K562 (cell line): ENCODE results near the gene ZNF512B. TPM values are rescaled to one million over a fixed set of nuclear protein-coding genes. Genes with fewer than 3 reads are reported as not detected.

ENCODE experiments used
- ATAC-seq: fragments of 200-7000 bp; cut with Tn5 transposase; 3 replicates; pipeline ENCODE4 v1.9.1; 2020; ENCODE audit warnings: moderate library complexity
- BruUV-seq: library from RNA; stranded (reverse); fragments of 400-500 nt; replicated peaks from 2 replicates; lab custom pipeline; 2021; lab: Mats Ljungman, UMichigan
- CTCF ChIA-PET: fragments of 300-600 bp; formaldehyde crosslinking; extraction: SDS; loops from one replicate; lab custom pipeline; 2021; ENCODE audit warnings: low intra/inter-chr PET ratio; lab: Yijun Ruan, JAX
- POLR2A ChIA-PET: fragments of 300-600, 350-650 bp; sonication (Branson Sonifier 250); formaldehyde crosslinking; extraction: SDS; loops from one replicate; lab custom pipeline; 2021; ENCODE audit warnings: antibody characterized with exemption, inconsistent platforms; lab: Yijun Ruan, JAX
- DNase-seq, 4 experiments: peaks; one replicate each; pipeline versions ENCODE4 v3.0.0 to v3.0.0-alpha.2; 2011 to 2018; ENCODE audit warnings: low spot score in 3 of 4, mixed read lengths in 3 of 4; ENCODE audit errors: extremely low read depth in 1 of 4
- FAIRE-seq: peaks from 2 replicates; lab custom pipeline; 2011; peaks lifted over from hg19 to GRCh38; lab: Jason Lieb, UNC
- H2AFZ ChIP-seq: 2 replicates; pipeline ENCODE4 v1.6.0; 2011; ENCODE audit warnings: low read depth, low read length, control low read depth, inconsistent platforms
- H3K27ac ChIP-seq: fragments of 200-600 bp; 3 replicates; pipeline ENCODE4 v1.8.0; 2011; ENCODE audit warnings: low read depth, mild to moderate bottlenecking, control low read depth, inconsistent platforms, low read length, moderate library complexity, mixed read lengths; ENCODE audit errors: extremely low read depth
- H3K27me3 ChIP-seq, 2 experiments: fragments of 300-600 bp in 1 of 2; 2 replicates in 1 of 2; 3 replicates in 1 of 2; pipeline versions ENCODE4 v1.6.0 to v1.8.0; 2011; ENCODE audit warnings: inconsistent platforms in 2 of 2, low read length in 2 of 2, mild to moderate bottlenecking in 1 of 2, mixed read lengths in 1 of 2, moderate library complexity in 1 of 2; ENCODE audit not compliant: control insufficient read depth in 2 of 2, insufficient read depth in 2 of 2
- H3K36me3 ChIP-seq: fragments of 300-600 bp; 3 replicates; pipeline ENCODE4 v1.8.0; 2011; ENCODE audit warnings: mild to moderate bottlenecking, low read length, inconsistent platforms; ENCODE audit not compliant: control insufficient read depth, insufficient read depth
- H3K4me1 ChIP-seq, 2 experiments: fragments of 200-600 bp in 1 of 2; replicated peaks in 1 of 2; 2 replicates in 1 of 2; 3 replicates in 1 of 2; pipeline versions ENCODE4 v1.5.1 to v1.8.0; 2011; ENCODE audit warnings: inconsistent platforms in 2 of 2, low read length in 2 of 2, mild to moderate bottlenecking in 1 of 2, mixed read lengths in 1 of 2, moderate library complexity in 1 of 2; ENCODE audit not compliant: control insufficient read depth in 2 of 2, insufficient read depth in 2 of 2
- H3K4me2 ChIP-seq: 2 replicates; pipeline ENCODE4 v1.6.1; 2011; ENCODE audit warnings: low read length, control low read depth, inconsistent platforms, mixed read lengths; ENCODE audit not compliant: insufficient read depth
- H3K4me3 ChIP-seq: fragments of 200-600 bp; sonication (generic), shearing (Covaris generic); 2 replicates; pipeline ENCODE4 v1.5.1; 2016; ENCODE audit warnings: control low read depth, inconsistent platforms
- H3K79me2 ChIP-seq: fragments of 200-600 bp; 3 replicates; pipeline ENCODE4 v1.8.0; 2011; ENCODE audit warnings: low read length, inconsistent platforms; ENCODE audit not compliant: control insufficient read depth, insufficient read depth
- H3K9ac ChIP-seq, 2 experiments: 2 replicates each; pipeline versions ENCODE4 v1.6.0 to v1.6.1; 2011; ENCODE audit warnings: low read depth in 2 of 2, low read length in 2 of 2, control low read depth in 1 of 2, inconsistent platforms in 1 of 2, mild to moderate bottlenecking in 1 of 2, mixed read lengths in 1 of 2; ENCODE audit not compliant: insufficient read depth in 1 of 2
- H3K9me1 ChIP-seq: one replicate; pipeline ENCODE4 v1.6.0; 2011; ENCODE audit warnings: inconsistent platforms, mild to moderate bottlenecking, low read length, moderate library complexity; ENCODE audit not compliant: control insufficient read depth, insufficient read depth
- H3K9me3 ChIP-seq: replicated peaks from 2 replicates; pipeline ENCODE4 v1.5.1; 2011; ENCODE audit warnings: low read depth, low read length, inconsistent platforms; ENCODE audit not compliant: control insufficient read depth, insufficient read depth
- H4K20me1 ChIP-seq: replicated peaks from 2 replicates; pipeline ENCODE4 v1.6.1; 2011; ENCODE audit warnings: low read length, inconsistent platforms, mixed read lengths; ENCODE audit not compliant: control insufficient read depth, insufficient read depth
- CEBPG ChIP-seq, 3 experiments: fragments of 200-800 bp in 1 of 3; sonication (Bioruptor generic) in 1 of 3; sonication (generic) in 1 of 3; formaldehyde crosslinking in 1 of 3; IDR thresholded peaks in 2 of 3; conservative IDR thresholded peaks in 1 of 3; 2 replicates each; pipeline versions ENCODE4 v1.6.1 to v1.8.0; 2016 to 2022; ENCODE audit warnings: missing compliant biosample characterization in 2 of 3, missing genetic modification characterization in 2 of 3, mild to moderate bottlenecking in 1 of 3, missing genetic modification reagents in 1 of 3
- CXXC5 ChIP-seq: fragments of 250-450 bp; sonication (Bioruptor Pico); IDR thresholded peaks from 2 replicates; pipeline ENCODE4 v1.8.0; 2022; ENCODE audit warnings: inconsistent platforms, mild to moderate bottlenecking, moderate library complexity
- ILF3 ChIP-seq: fragments of 450-650 bp; IDR thresholded peaks from 2 replicates; pipeline ENCODE4 v1.6.1; 2018; ENCODE audit warnings: antibody characterized with exemption, mild to moderate bottlenecking, moderate library complexity, borderline replicate concordance
- KLF10 ChIP-seq: fragments of 250-450 bp; sonication (Bioruptor Pico); IDR thresholded peaks from 2 replicates; pipeline ENCODE4 v1.6.1; 2021; ENCODE audit warnings: matching md5 sums
- MTA3 ChIP-seq: fragments of 450-650 bp; formaldehyde crosslinking; IDR thresholded peaks from 2 replicates; pipeline ENCODE4 v1.6.1; 2017; ENCODE audit warnings: mild to moderate bottlenecking, borderline replicate concordance
- NR2F6 ChIP-seq: fragments of 450-650 bp; formaldehyde crosslinking; IDR thresholded peaks from 2 replicates; pipeline ENCODE4 v1.4.0; 2020; ENCODE audit warnings: mild to moderate bottlenecking
- POLR2AphosphoS2 ChIP-seq: IDR thresholded peaks from 2 replicates; pipeline ENCODE4 v1.6.1; 2012; ENCODE audit warnings: low read length, improper control_type of control experiment
- RAD51 ChIP-seq: fragments of 450-650 bp; IDR thresholded peaks from 2 replicates; pipeline ENCODE4 v1.7.1; 2016; ENCODE audit warnings: low read depth, mild to moderate bottlenecking, borderline replicate concordance
- SFPQ ChIP-seq: fragments of 200-400 bp; formaldehyde crosslinking; IDR thresholded peaks from 2 replicates; pipeline ENCODE4 v1.6.1; 2017; ENCODE audit warnings: mild to moderate bottlenecking, low read depth, low read length, moderate library complexity
- SNAPC5 ChIP-seq: fragments of 250-450 bp; sonication (Bioruptor Pico); IDR thresholded peaks from 2 replicates; pipeline ENCODE4 v1.8.0; 2021; ENCODE audit warnings: moderate library complexity, mild to moderate bottlenecking, inconsistent platforms
- ZNF324 ChIP-seq: fragments of 250-450 bp; sonication (Bioruptor Pico); IDR thresholded peaks from 2 replicates; pipeline ENCODE4 v1.4.0; 2020; ENCODE audit warnings: mild to moderate bottlenecking
- WGBS: fragments of 100-300 bp; shearing (Covaris generic); methylation state at CpG from one replicate; pipeline ENCODE4 v1.1.6; 2016; ENCODE audit warnings: low coverage, mixed read lengths; ENCODE audit not compliant: insufficient coverage; ENCODE audit errors: missing lambda C conversion rate; 5-methylcytosine and 5-hydroxymethylcytosine counted together
- in situ Hi-C: fragments of 300-500 bp; cut with MboI; formaldehyde crosslinking; loops from 4 replicates; pipeline ENCODE4 v1.15.0; 2018; ENCODE audit warnings: inconsistent platforms, mixed read lengths
- intact Hi-C: fragments of 100-400 bp; cut with micrococcal nuclease; formaldehyde crosslinking; loops from 2 replicates; pipeline ENCODE4 v1.14.2; 2022
- polyA plus RNA-seq, 8 experiments: library from polyadenylated mRNA; depleted of rRNA in 4 of 8; stranded (reverse) in 5 of 8; unstranded in 3 of 8; fragments of >200 nt; fragmentation: Nextera tagmentation in 2 of 8; fragmentation: Illumina TruSeq in 1 of 8; extraction: Ambion mirVana in 2 of 8; extraction: Trizol in 1 of 8; gene quantifications; 2 replicates each; pipeline versions ENCODE4 v1.2.1 to v1.2.3, GENCODE V29; 2011 to 2014; ENCODE audit warnings: inconsistent platforms in 1 of 8, missing spikeins in 1 of 8
- total RNA-seq, 7 experiments: library from RNA; depleted of rRNA in 6 of 7; stranded (reverse); fragments of >200 nt in 6 of 7; fragmentation: Illumina TruSeq in 2 of 7; extraction: Trizol in 2 of 7; gene quantifications; 2 replicates each; pipeline versions ENCODE4 v1.2.1 to v1.2.3, GENCODE V29; 2011 to 2021; ENCODE audit warnings: low replicate concordance in 1 of 7

ZNF512B gene
- total and polyA plus RNA-seq, 9 of the 15 experiments (the other 6 are each of a cell fraction or from before 2014, with no cell fraction given), result 0.01 to 27.8 (median 8.2) TPM

GRCh38 chr20:63917811-63918210, 51.9 kb downstream of the ZNF512B start:
- H3K27me3 ChIP-seq, result no peaks in the 10 kb centered on the region
- no peak overlapping the region for H3K4me2 ChIP-seq
- no peak for TF ChIP-seq NR2F6 (CRISPR knock-in tag)
- no peak for TF ChIP-seq MTA3
- TF ChIP-seq KLF10 (CRISPR knock-in tag), result no peak
- TF ChIP-seq CEBPG (CRISPR knock-in tag; IDR thresholded peaks at IDR 0.05), result no peak
- TF ChIP-seq CEBPG (tag; conservative IDR thresholded peaks at IDR 0.05 in 1 of 2, IDR thresholded peaks at IDR 0.05 in 1 of 2), result no peak
- no peak for TF ChIP-seq ILF3
- no peak for TF ChIP-seq RAD51
- no peak for TF ChIP-seq SNAPC5 (CRISPR knock-in tag)
- no peak for TF ChIP-seq POLR2AphosphoS2
- no peak for TF ChIP-seq CXXC5 (CRISPR knock-in tag)
- TF ChIP-seq ZNF324 (CRISPR knock-in tag), result no peak
- TF ChIP-seq SFPQ, result no peak
- H3K4me1 ChIP-seq, result peaks cover 0 to 7% of the 10 kb centered on the region in 2 experiments; a peak in 2 of 5 replicates
- no peak overlapping the region for H3K27ac ChIP-seq
- ChIA-PET POLR2A (interaction anchor here (1.0 to 1.5 kb wide), 2 partner anchors 10 to 16 kb away, joined by 3 to 4 read pairs; no protein-coding TSS in a partner anchor), CTCF (no interaction called here)
- ATAC-seq (no peak), FAIRE-seq (no peak), DNase-seq (no peak)
- in situ Hi-C loops, result no loop called here
- intact Hi-C loops, result no loop called here
- H3K36me3 ChIP-seq, result peaks cover 36% of the 10 kb centered on the region; the same call in 2 of the 3 replicates
- no peak overlapping the region for H3K4me3 ChIP-seq
- peaks cover 58% of the 10 kb centered on the region for H3K79me2 ChIP-seq
- H3K9ac ChIP-seq, result peak overlapping the region in 1 of 2 experiments; percentile 7; a peak in 2 of 4 replicates
- H4K20me1 ChIP-seq, result 0 out of 2 replicates have a peak, but pooled peaks cover 4% of the 10 kb centered on the region
- peaks cover 5% of the 10 kb centered on the region; the same call in 1 of the 2 replicates for H3K9me3 ChIP-seq
- H2AFZ ChIP-seq, result no peak overlapping the region
- WGBS, result 97% methylated on average over 10 of the region's 11 CpGs
- H3K9me1 ChIP-seq, result no peaks in the 10 kb centered on the region
- no TSS peak for BruUV-seq
